Activated CD4-positive, alpha-beta memory T cell treated with anti-CD3 and anti-CD28 coated beads, Interleukin-2, amount 10 ng/mL, durations not matched to agents 7 days and 5 days (primary cell): ENCODE measurements around the gene DIRAS1. TPM values are rescaled to one million over a fixed set of nuclear protein-coding genes. Genes with fewer than 3 reads are reported as not detected.

Source experiments
- CTCF ChIA-PET: fragments of 350-600 bp; sonication (Branson Sonifier 250); formaldehyde crosslinking; loops from one replicate; lab custom pipeline; 2021; ENCODE audit warnings: antibody characterized with exemption, inconsistent platforms; lab: Charles Lee
- POLR2A ChIA-PET: fragments of 350-600 bp; sonication (Branson Sonifier 250); formaldehyde crosslinking; loops from one replicate; lab custom pipeline; 2021; ENCODE audit warnings: antibody characterized with exemption; lab: Charles Lee
- DNase-seq: peaks from one replicate; pipeline ENCODE4 v3.0.0-alpha.2; 2020
- H3K27ac Mint-ChIP-seq: one replicate; pipeline ENCODE4 v1.8.0; 2021; ENCODE audit warnings: mild to moderate bottlenecking, mixed read lengths
- H3K27me3 Mint-ChIP-seq: one replicate; pipeline ENCODE4 v1.8.0; 2021; ENCODE audit warnings: mixed read lengths
- H3K36me3 Mint-ChIP-seq: one replicate; pipeline ENCODE4 v1.8.0; 2021; ENCODE audit warnings: low read depth, mixed read lengths
- H3K4me1 Mint-ChIP-seq: one replicate; pipeline ENCODE4 v1.8.0; 2021; ENCODE audit warnings: mixed read lengths
- H3K4me3 Mint-ChIP-seq: one replicate; pipeline ENCODE4 v1.8.0; 2021; ENCODE audit warnings: mild to moderate bottlenecking, mixed read lengths
- H3K9me3 Mint-ChIP-seq: one replicate; pipeline ENCODE4 v1.8.0; 2021; ENCODE audit warnings: mixed read lengths
- total RNA-seq, 2 experiments: library from RNA; stranded (reverse); gene quantifications; one replicate each; pipeline ENCODE4 v1.2.3, GENCODE V29; 2021

The DIRAS1 gene, protein sequence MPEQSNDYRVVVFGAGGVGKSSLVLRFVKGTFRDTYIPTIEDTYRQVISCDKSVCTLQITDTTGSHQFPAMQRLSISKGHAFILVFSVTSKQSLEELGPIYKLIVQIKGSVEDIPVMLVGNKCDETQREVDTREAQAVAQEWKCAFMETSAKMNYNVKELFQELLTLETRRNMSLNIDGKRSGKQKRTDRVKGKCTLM
- not detected for total RNA-seq

DNA sequence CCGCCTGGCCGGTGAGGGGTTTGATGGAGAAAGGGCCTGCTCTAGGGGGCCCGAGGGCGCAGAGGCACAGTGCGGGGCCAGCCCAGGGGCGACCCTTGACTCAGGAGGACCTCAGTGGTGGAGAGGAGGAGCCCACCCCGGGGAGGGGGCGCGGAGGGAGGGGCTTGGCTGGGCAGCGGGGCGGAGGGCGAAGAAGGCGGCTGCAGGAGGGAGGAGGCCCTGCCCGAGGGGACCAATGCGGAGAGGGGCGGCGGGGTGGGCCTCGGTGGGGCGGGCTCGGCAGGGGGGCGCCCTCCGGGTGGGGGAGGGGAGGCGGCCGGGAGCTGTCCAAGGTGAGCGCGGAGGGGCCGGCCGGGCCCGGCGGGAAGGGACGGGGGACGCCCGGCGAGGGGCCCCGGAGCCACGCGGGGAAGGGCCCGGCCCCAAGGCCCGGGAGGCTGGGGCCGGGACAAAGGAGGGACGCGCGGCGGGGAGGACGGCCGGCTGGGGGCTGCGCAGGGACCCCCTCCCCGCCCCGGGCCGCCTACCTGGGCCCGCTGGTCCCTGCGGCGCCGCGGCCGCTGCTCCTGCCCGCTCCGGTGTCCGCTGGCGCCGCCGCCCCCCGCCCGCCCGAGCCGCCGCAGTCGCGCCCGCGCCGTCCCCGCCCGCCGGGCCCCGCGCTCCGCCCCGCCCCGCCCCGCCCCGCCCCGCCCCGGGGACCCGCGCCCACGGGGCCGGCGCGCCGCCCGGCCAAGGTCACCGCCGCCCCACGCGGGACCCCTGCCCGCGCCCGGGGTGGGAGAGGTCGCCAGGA is at the start of gene DIRAS1:
Gene DIRAS1, minus strand, starts transcription at position 596 of the 793 bp plus-strand sequence. CDS start 3,566 bp downstream, outside the sequence.
- Mint-ChIP-seq H3K36me3 (no peaks in the 10 kb centered on the region), H3K27me3 (peaks cover 23% of the 10 kb centered on the region), H3K27ac (no peak within 1 kb of the TSS), H3K4me1 (peaks cover 3% of the 10 kb centered on the region), H3K4me3 (no peak within 1 kb of the TSS), H3K9me3 (no peaks in the 10 kb centered on the region)
- CTCF ChIA-PET = no interaction called here
- POLR2A ChIA-PET = interaction anchor here (0.6 kb wide), 1 partner anchor 260 kb away, joined by 3 read pairs; no protein-coding TSS in a partner anchor
- DNase-seq = no peak

GRCh38 chr19:2770055-2771013 is 49.2 kb upstream of the DIRAS1 start:
- no peaks in the 10 kb centered on the region for H3K9me3 Mint-ChIP-seq
- H3K27me3 Mint-ChIP-seq = no peaks in the 10 kb centered on the region
- no peak overlapping the region for H3K4me3 Mint-ChIP-seq
- no peak for DNase-seq
- POLR2A ChIA-PET = no interaction called here
- H3K4me1 Mint-ChIP-seq = peaks cover 16% of the 10 kb centered on the region
- CTCF ChIA-PET = no interaction called here
- H3K27ac Mint-ChIP-seq = no peak overlapping the region
- peaks cover 8% of the 10 kb centered on the region for H3K36me3 Mint-ChIP-seq

DNA sequence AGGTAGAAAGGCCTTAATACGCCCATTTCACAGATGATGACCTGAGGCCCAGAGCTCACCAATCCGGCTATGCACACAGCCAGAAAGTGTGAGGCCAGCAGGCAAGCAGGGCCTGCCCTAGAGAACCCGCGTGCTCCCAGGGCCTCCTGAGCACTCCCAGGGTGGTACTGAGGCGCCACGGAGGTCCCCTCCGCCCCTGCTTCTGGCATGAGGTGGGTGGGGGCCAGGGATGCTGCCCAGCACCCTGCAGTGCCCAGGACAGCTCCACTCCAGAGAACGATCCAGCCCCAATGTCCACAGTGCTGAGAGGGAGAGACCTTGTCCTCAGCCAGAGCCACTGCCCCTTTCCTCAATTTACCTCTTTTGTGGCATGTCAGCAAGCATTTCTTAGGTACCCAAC is 48.0 kb upstream of the DIRAS1 start:
- Mint-ChIP-seq H3K4me3 (no peak overlapping the region), H3K9me3 (no peaks in the 10 kb centered on the region), H3K36me3 (peaks cover 8% of the 10 kb centered on the region), H3K4me1 (peaks cover 6% of the 10 kb centered on the region), H3K27me3 (no peaks in the 10 kb centered on the region), H3K27ac (no peak overlapping the region)
- ChIA-PET POLR2A (interaction anchor here (1.5 kb wide), 1 partner anchor 14 kb away, joined by 5 read pairs; the partner anchor contains the start of gene SGTA), CTCF (no interaction called here)
- no peak for DNase-seq

- Mint-ChIP-seq H3K4me1 (peaks cover 2% of the 10 kb centered on the region), H3K27me3 (no peaks in the 10 kb centered on the region), H3K4me3 (no peak overlapping the region), H3K9me3 (no peaks in the 10 kb centered on the region), H3K27ac (no peak overlapping the region), H3K36me3 (peaks cover 8% of the 10 kb centered on the region)
- ChIA-PET CTCF (no interaction called here), POLR2A (interaction anchor here (1.5 kb wide), 1 partner anchor 14 kb away, joined by 5 read pairs; the partner anchor contains the start of gene SGTA)
- DNase-seq = no peak
Measured at GRCh38 chr19:2768365-2769132, 47.4 kb upstream of the DIRAS1 start.

GRCh38 chr19:2767688-2768087 is 46.5 kb upstream of the DIRAS1 start:
- CTCF ChIA-PET = no interaction called here
- H3K27ac Mint-ChIP-seq = no peak overlapping the region
- peaks cover 2% of the 10 kb centered on the region for H3K4me1 Mint-ChIP-seq
- no peak overlapping the region for H3K4me3 Mint-ChIP-seq
- H3K27me3 Mint-ChIP-seq = no peaks in the 10 kb centered on the region
- no peaks in the 10 kb centered on the region for H3K9me3 Mint-ChIP-seq
- POLR2A ChIA-PET = no interaction called here
- DNase-seq = no peak
- peaks cover 8% of the 10 kb centered on the region for H3K36me3 Mint-ChIP-seq

DNA sequence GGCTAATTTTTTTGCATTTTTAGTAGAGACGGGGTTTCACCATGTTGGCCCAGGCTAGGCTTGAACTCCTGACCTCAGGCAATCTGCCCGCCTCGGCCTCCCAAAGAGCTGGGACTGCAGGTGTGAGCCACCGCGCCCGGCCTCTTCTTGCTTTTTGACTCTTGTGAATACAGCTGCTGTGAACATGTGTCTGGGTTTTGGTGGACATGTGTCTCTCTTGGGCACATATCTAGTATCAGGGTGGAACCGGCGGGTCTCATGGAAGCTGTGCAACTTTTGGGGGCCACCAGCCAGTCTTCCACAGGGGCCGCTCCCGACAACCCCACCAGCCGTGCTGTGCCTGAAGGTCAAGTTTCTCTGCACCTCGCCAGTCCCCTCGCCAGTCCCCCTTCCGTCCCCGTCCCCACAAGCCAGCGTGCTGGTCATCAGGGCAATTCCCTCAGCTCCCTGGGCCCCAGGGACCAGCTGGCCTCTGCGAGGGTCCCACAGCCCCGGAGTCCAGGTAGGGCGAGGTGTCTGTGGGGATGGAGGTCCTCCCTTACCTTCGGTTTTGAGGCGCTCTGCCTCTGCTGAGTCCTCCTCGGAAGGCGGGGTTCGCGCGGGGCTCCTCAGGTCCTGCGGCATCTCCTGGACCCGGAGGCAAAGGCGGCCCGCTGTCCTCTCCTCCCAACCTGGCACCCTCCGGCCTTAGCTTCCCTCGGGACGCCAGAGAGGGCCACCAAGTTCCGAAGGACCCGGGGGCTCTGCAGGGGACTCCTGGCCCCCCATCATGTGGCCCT is 45.6 kb upstream of the DIRAS1 start:
- no peaks in the 10 kb centered on the region for H3K4me1 Mint-ChIP-seq
- no peak overlapping the region for H3K27ac Mint-ChIP-seq
- no peaks in the 10 kb centered on the region for H3K9me3 Mint-ChIP-seq
- ChIA-PET POLR2A (interaction anchor here (0.8 kb wide), 1 partner anchor 9 kb away, joined by 3 read pairs; no protein-coding TSS in a partner anchor), CTCF (no interaction called here)
- DNase-seq = no peak
- H3K36me3 Mint-ChIP-seq = peaks cover 11% of the 10 kb centered on the region
- no peaks in the 10 kb centered on the region for H3K27me3 Mint-ChIP-seq
- no peak overlapping the region for H3K4me3 Mint-ChIP-seq

- peaks cover 16% of the 10 kb centered on the region for H3K36me3 Mint-ChIP-seq
- POLR2A ChIA-PET = no interaction called here
Measured at GRCh38 chr19:2765376-2765775, 44.2 kb upstream of the DIRAS1 start.

GRCh38 chr19:2764945-2765344 is 43.8 kb upstream of the DIRAS1 start:
- H3K36me3 Mint-ChIP-seq = peaks cover 16% of the 10 kb centered on the region
- CTCF ChIA-PET = no interaction called here
- H3K27ac Mint-ChIP-seq = no peak overlapping the region
- POLR2A ChIA-PET = no interaction called here
- H3K9me3 Mint-ChIP-seq = no peaks in the 10 kb centered on the region
- DNase-seq = no peak
- no peak overlapping the region for H3K4me3 Mint-ChIP-seq
- no peaks in the 10 kb centered on the region for H3K27me3 Mint-ChIP-seq
- no peaks in the 10 kb centered on the region for H3K4me1 Mint-ChIP-seq

More at GRCh38 chr19:2765376-2765775, 44.2 kb upstream of the DIRAS1 start:
- no peak overlapping the region for H3K4me3 Mint-ChIP-seq
- CTCF ChIA-PET = no interaction called here
- H3K9me3 Mint-ChIP-seq = no peaks in the 10 kb centered on the region
- DNase-seq = no peak
- H3K27me3 Mint-ChIP-seq = no peaks in the 10 kb centered on the region
- H3K27ac Mint-ChIP-seq = no peak overlapping the region
- no peaks in the 10 kb centered on the region for H3K4me1 Mint-ChIP-seq

DNA sequence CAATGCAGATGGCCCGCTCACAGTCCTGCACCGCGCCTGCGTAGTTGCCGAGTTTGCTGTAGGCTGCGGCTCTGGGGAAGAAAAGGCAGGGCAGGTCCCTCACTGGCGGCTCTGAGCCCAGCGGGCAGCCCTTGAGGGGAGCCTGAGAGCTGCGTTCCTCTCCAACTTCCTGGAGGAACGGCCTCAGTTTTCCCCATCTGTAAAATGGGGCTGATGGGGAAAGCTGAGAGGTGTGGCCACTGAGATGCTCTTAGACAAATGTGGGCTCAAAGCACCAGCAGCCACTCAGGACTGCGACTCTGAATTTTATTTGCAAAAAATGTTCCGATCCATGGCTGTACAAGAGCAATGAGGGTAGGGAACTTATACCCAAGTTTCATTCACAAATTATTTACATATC is 42.5 kb upstream of the DIRAS1 start:
- H3K9me3 Mint-ChIP-seq = no peaks in the 10 kb centered on the region
- ChIA-PET CTCF (no interaction called here), POLR2A (no interaction called here)
- peaks cover 4% of the 10 kb centered on the region for H3K4me1 Mint-ChIP-seq
- H3K27ac Mint-ChIP-seq = no peak overlapping the region
- H3K27me3 Mint-ChIP-seq = no peaks in the 10 kb centered on the region
- H3K36me3 Mint-ChIP-seq = peaks cover 25% of the 10 kb centered on the region
- DNase-seq = no peak
- no peak overlapping the region for H3K4me3 Mint-ChIP-seq

DNA sequence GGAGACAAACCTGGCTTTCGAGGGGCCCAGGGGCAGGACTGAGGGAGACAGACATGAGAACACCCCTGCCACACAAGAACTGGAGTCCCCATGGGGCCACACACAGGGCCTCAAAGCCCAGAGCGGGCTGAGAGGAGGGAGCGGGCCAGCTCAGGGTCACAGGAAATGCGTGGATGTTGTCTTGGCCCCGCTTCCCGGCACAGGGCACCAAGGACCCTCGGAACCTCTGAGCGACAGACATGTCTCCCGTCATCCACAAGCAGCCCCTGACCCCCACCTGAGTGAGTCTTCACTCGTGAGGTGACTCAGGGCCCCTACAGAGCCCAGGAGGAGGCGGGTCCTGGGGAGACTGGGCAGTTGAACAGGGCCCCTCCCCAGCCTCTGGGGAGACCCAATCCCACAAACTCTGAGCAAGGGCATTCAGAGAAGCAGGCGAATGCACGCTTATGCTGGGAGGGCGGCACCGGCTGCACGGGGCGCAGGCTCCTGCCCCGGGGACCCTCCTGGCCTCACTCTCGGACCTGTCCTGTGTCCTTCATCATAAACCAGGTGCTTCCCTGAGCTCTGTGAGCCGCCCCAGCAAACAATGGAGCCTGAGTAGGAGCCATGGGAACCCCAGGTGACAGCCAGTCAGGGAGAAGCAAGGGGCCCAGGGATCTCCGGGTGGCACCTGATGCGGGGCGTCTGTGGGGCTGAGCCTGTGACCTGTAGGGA is 41.8 kb upstream of the DIRAS1 start:
- no peak for DNase-seq
- no peaks in the 10 kb centered on the region for H3K27me3 Mint-ChIP-seq
- H3K4me3 Mint-ChIP-seq = no peak overlapping the region
- H3K4me1 Mint-ChIP-seq = peaks cover 4% of the 10 kb centered on the region
- H3K36me3 Mint-ChIP-seq = peaks cover 30% of the 10 kb centered on the region
- ChIA-PET POLR2A (no interaction called here), CTCF (no interaction called here)
- no peak overlapping the region for H3K27ac Mint-ChIP-seq
- H3K9me3 Mint-ChIP-seq = no peaks in the 10 kb centered on the region
